ACC112 (cell line): ENCODE data around the gene NDUFB2.
"Not testable (repeated sequence)": the region's sequence is repeated elsewhere in the genome, so short reads cannot be mapped to it uniquely, and the experiment has no call there.

Source experiments
- H2AFZ ChIP-seq: fragments of 200-600 bp; sonication (generic); one replicate; pipeline ENCODE4 v1.6.0; 2017; ENCODE audit warnings: antibody characterized with exemption, low read length; ENCODE audit not compliant: unreplicated experiment
- H3K27ac ChIP-seq: fragments of 200-600 bp; sonication (generic); 2 replicates; pipeline ENCODE4 v1.5.1; 2014; ENCODE audit warnings: low read depth, mild to moderate bottlenecking, antibody characterized with exemption, low read length, moderate library complexity
- H3K27me3 ChIP-seq: fragments of 200-600 bp; sonication (generic); 2 replicates; pipeline ENCODE4 v1.6.1; 2014; ENCODE audit warnings: mild to moderate bottlenecking, antibody characterized with exemption, low read length, moderate library complexity, mixed read lengths; ENCODE audit not compliant: insufficient read depth
- H3K36me3 ChIP-seq: fragments of 200-600 bp; sonication (generic); 2 replicates; pipeline ENCODE4 v1.6.1; 2016; ENCODE audit warnings: mild to moderate bottlenecking, antibody characterized with exemption, low read length, moderate library complexity, mixed read lengths; ENCODE audit not compliant: insufficient read depth
- H3K4me1 ChIP-seq: fragments of 200-600 bp; sonication (generic); one replicate; pipeline ENCODE4 v1.6.1; 2016; ENCODE audit warnings: low read length, mixed read lengths; ENCODE audit not compliant: insufficient read depth, unreplicated experiment, control insufficient read depth
- H3K4me3 ChIP-seq: fragments of 200-600 bp; sonication (generic); 2 replicates; pipeline ENCODE4 v1.5.1; 2014; ENCODE audit warnings: mild to moderate bottlenecking, low read depth, low read length
- H3K79me2 ChIP-seq: fragments of 200-600 bp; sonication (generic); one replicate; pipeline ENCODE4 v1.6.0; 2016; ENCODE audit warnings: low read length; ENCODE audit not compliant: control insufficient read depth, unreplicated experiment, insufficient read depth

NDUFB2 gene

DNA sequence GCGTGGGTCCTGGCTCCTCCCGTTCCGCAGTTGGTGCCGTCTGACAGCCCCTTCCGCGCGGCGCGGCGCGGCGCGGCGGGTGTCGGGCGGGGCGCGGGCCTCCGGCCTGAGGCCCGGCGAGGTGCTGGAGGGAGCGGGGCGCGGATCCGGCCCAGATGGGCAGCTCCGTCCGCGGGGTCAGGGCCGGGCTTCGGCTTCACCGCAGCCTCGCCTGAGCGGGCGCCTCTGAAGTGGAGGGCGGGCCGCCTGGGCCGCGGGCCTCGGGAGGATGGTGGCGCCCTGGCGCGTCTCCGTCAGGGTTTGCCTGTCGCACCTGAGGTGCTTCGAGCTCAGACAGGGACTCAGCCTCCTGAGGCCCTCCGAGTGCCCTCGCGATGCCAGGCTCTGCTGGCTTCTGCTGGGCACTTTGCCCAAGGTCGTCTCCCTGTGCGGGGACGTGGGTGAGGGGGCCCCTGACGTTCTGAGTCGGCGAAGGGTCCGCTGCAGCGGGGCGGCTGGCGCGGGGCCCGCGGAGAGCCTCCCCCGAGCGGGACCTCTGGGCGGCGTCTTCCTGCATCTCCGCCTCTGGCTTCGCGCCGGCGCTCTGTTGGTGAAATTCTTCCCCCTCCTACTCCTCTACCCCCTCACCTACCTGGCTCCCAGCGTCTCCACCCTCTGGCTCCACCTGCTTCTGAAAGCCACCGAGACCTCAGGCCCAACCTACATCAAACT, 23.3 kb upstream of the NDUFB2 start:
- Histone ChIP-seq H3K27ac (no peak overlapping the region), H3K79me2 (no peaks in the 10 kb centered on the region), H3K4me3 (peak overlapping the region; percentile 98), H2AFZ (peak overlapping the region; percentile 98), H3K36me3 (no peaks in the 10 kb centered on the region), H3K27me3 (no peaks in the 10 kb centered on the region), H3K4me1 (peaks cover 15% of the 10 kb centered on the region)

DNA sequence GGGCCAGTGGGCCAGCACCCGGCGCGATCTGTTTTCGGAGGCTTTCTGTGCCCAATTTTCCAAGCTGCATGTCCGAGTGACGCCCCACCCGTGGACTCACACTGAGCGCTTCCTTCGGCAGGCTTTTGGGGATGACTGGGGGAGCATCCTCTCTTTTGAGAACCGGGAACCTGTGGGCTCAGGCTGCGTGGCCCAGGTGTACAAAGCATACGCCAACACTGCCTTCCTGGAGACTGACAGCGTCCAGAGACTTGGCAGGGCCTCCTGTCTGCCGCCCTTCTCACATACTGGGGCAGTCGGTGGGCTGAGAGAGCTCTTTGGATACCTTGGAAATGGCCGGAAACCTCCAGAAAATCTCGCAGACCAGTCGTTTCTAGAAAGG, 22.7 kb upstream of the NDUFB2 start:
- Histone ChIP-seq H3K27me3 (no peaks in the 10 kb centered on the region), H3K36me3 (no peaks in the 10 kb centered on the region), H2AFZ (peak overlapping the region; percentile 98), H3K79me2 (no peaks in the 10 kb centered on the region), H3K4me1 (peaks cover 15% of the 10 kb centered on the region), H3K4me3 (peak overlapping the region; percentile 98), H3K27ac (no peak overlapping the region)

- no peaks in the 10 kb centered on the region for H3K36me3 ChIP-seq
- H2AFZ ChIP-seq: no peak overlapping the region
- no peaks in the 10 kb centered on the region for H3K27me3 ChIP-seq
- H3K4me3 ChIP-seq: peak overlapping the region; percentile 98
- H3K4me1 ChIP-seq: peaks cover 15% of the 10 kb centered on the region
- no peak overlapping the region for H3K27ac ChIP-seq
- no peaks in the 10 kb centered on the region for H3K79me2 ChIP-seq
Observed at GRCh38 chr7:140674356-140674800, 22.1 kb upstream of the NDUFB2 start.

- H3K27me3 ChIP-seq: no peaks in the 10 kb centered on the region
- no peaks in the 10 kb centered on the region for H3K79me2 ChIP-seq
- H2AFZ ChIP-seq: no peak overlapping the region
- H3K36me3 ChIP-seq: no peaks in the 10 kb centered on the region
- H3K27ac ChIP-seq: no peak overlapping the region
- peak overlapping the region; percentile 23; the same call in 1 of the 2 replicates for H3K4me3 ChIP-seq
- peaks cover 15% of the 10 kb centered on the region for H3K4me1 ChIP-seq
Observed at GRCh38 chr7:140674899-140675701, 21.4 kb upstream of the NDUFB2 start.

- no peak overlapping the region for H3K4me3 ChIP-seq
- no peaks in the 10 kb centered on the region for H3K27me3 ChIP-seq
- H3K4me1 ChIP-seq: peaks cover 15% of the 10 kb centered on the region
- H3K36me3 ChIP-seq: no peaks in the 10 kb centered on the region
- H3K79me2 ChIP-seq: no peaks in the 10 kb centered on the region
- no peak overlapping the region for H2AFZ ChIP-seq
- no peak overlapping the region for H3K27ac ChIP-seq
Observed at GRCh38 chr7:140675726-140676125, 20.8 kb upstream of the NDUFB2 start.

- no peak overlapping the region for H3K4me3 ChIP-seq
- H3K27me3 ChIP-seq: no peaks in the 10 kb centered on the region
- no peak overlapping the region for H2AFZ ChIP-seq
- no peak overlapping the region for H3K27ac ChIP-seq
- peaks cover 15% of the 10 kb centered on the region for H3K4me1 ChIP-seq
- no peaks in the 10 kb centered on the region for H3K79me2 ChIP-seq
- no peaks in the 10 kb centered on the region for H3K36me3 ChIP-seq
Observed at GRCh38 chr7:140676306-140676705, 20.2 kb upstream of the NDUFB2 start.

GRCh38 chr7:140676956-140677355, 19.6 kb upstream of the NDUFB2 start:
- not testable (repeated sequence) for H2AFZ ChIP-seq, H3K27ac ChIP-seq, H3K36me3 ChIP-seq, H3K27me3 ChIP-seq, H3K79me2 ChIP-seq, H3K4me3 ChIP-seq
- peaks cover 15% of the 10 kb centered on the region for H3K4me1 ChIP-seq

GRCh38 chr7:140677496-140677895, 19.0 kb upstream of the NDUFB2 start:
- H3K79me2 ChIP-seq: no peaks in the 10 kb centered on the region
- no peaks in the 10 kb centered on the region for H3K27me3 ChIP-seq
- no peak overlapping the region for H3K27ac ChIP-seq
- H2AFZ ChIP-seq: no peak overlapping the region
- H3K4me3 ChIP-seq: no peak overlapping the region
- peaks cover 15% of the 10 kb centered on the region for H3K4me1 ChIP-seq
- H3K36me3 ChIP-seq: no peaks in the 10 kb centered on the region

DNA sequence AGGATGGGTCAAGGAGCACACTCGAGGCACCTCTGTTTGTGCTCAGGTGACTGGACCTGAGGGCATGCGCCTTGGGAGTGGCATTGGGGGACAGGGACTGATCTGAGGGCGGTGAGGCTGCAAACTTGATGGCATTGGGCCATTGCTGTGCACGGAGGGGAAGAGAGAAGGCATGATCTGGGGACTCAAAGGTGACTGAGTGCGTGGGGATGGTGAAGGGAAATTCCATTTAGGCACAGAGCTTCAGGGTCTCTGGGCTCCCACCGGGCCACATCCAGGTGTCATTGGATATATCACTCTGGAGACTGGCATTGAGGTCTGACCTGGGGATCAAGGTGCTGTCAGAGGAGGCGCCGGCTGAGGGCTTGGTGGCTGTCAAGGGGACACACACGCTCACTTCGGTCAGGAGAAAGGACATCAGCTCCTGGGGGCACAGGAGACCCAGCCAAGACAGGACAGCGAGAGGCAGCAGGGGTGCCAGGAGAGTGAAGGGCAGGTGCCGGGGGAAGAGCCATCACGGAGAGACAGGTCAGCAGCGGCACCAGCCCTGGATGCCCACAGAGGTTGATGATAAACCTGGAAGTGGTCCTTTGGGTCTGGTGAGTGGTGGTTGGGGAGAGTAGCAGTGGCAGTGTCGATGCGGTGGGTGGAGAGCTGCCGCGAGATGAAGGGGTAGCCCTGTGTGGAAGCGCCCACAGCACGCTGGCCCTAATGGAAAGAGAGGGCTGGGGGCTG, 18.3 kb upstream of the NDUFB2 start:
- Histone ChIP-seq H3K36me3 (no peaks in the 10 kb centered on the region), H2AFZ (no peak overlapping the region), H3K27ac (no peak overlapping the region), H3K4me1 (peaks cover 15% of the 10 kb centered on the region), H3K27me3 (no peaks in the 10 kb centered on the region), H3K79me2 (no peaks in the 10 kb centered on the region), H3K4me3 (no peak overlapping the region)

- peaks cover 13% of the 10 kb centered on the region for H3K4me1 ChIP-seq
- no peak overlapping the region for H3K4me3 ChIP-seq
- no peak overlapping the region for H2AFZ ChIP-seq
- no peaks in the 10 kb centered on the region for H3K36me3 ChIP-seq
- H3K79me2 ChIP-seq: no peaks in the 10 kb centered on the region
- H3K27ac ChIP-seq: no peak overlapping the region
- H3K27me3 ChIP-seq: no peaks in the 10 kb centered on the region
Observed at GRCh38 chr7:140678816-140679130, 17.7 kb upstream of the NDUFB2 start.
